Mesenchymal stem cell (in vitro differentiated cells and primary cell): ENCODE measurements around the gene LACTB.

ENCODE experiments used
- DNase-seq: peaks from one replicate; pipeline ENCODE4 v3.0.0-alpha.2; 2013
- H2AFZ ChIP-seq: one replicate; pipeline ENCODE4 v1.6.1; 2013; ENCODE audit warnings: low read depth, mild to moderate bottlenecking, control low read depth, inconsistent platforms, low read length, moderate library complexity
- H2AK5ac ChIP-seq: 2 replicates; pipeline ENCODE4 v1.6.1; 2013; ENCODE audit warnings: low read length, moderate library complexity, mild to moderate bottlenecking, inconsistent platforms; ENCODE audit not compliant: severe bottlenecking
- H2BK120ac ChIP-seq: one replicate; pipeline ENCODE4 v1.6.1; 2013; ENCODE audit warnings: low read depth, mild to moderate bottlenecking, inconsistent platforms, low read length, moderate library complexity
- H2BK12ac ChIP-seq, 2 experiments: one replicate each; pipeline ENCODE4 v1.6.1; 2013; ENCODE audit warnings: inconsistent platforms in 2 of 2, low read length in 2 of 2, mild to moderate bottlenecking in 2 of 2, moderate library complexity in 2 of 2, control low read depth in 1 of 2
- H2BK15ac ChIP-seq: one replicate; pipeline ENCODE4 v1.6.1; 2013; ENCODE audit warnings: mild to moderate bottlenecking, low read depth, inconsistent platforms; ENCODE audit not compliant: poor library complexity, severe bottlenecking
- H2BK5ac ChIP-seq: 2 replicates; pipeline ENCODE4 v1.6.1; 2013; ENCODE audit warnings: low read depth, mild to moderate bottlenecking, low read length, control low read depth, inconsistent platforms; ENCODE audit not compliant: poor library complexity, severe bottlenecking
- H3K14ac ChIP-seq, 2 experiments: one replicate each; pipeline ENCODE4 v1.6.1; 2013; ENCODE audit warnings: inconsistent platforms in 2 of 2, low read length in 2 of 2, control low read depth in 1 of 2, mild to moderate bottlenecking in 1 of 2, moderate library complexity in 1 of 2
- H3K18ac ChIP-seq, 2 experiments: one replicate each; pipeline ENCODE4 v1.6.1; 2013; ENCODE audit warnings: inconsistent platforms in 2 of 2, low read length in 2 of 2, control low read depth in 1 of 2, low read depth in 1 of 2, mild to moderate bottlenecking in 1 of 2
- H3K23ac ChIP-seq, 2 experiments: one replicate each; pipeline ENCODE4 v1.6.1; 2013; ENCODE audit warnings: inconsistent platforms in 2 of 2, low read length in 2 of 2, mild to moderate bottlenecking in 2 of 2, moderate library complexity in 2 of 2, control low read depth in 1 of 2
- H3K27ac ChIP-seq: 2 replicates; pipeline ENCODE4 v1.5.1; 2013; ENCODE audit warnings: mild to moderate bottlenecking, moderate library complexity, low read length, control low read depth, inconsistent platforms; ENCODE audit not compliant: poor library complexity, severe bottlenecking
- H3K27me3 ChIP-seq, 2 experiments: 2 replicates each; pipeline versions ENCODE4 v1.6.1 to v1.7.0; 2013; ENCODE audit warnings: low read length in 2 of 2, mild to moderate bottlenecking in 2 of 2, moderate library complexity in 2 of 2, control low read depth in 1 of 2, inconsistent platforms in 1 of 2; ENCODE audit not compliant: control insufficient read depth in 1 of 2, insufficient read depth in 1 of 2
- H3K36me3 ChIP-seq, 2 experiments: 2 replicates each; pipeline versions ENCODE4 v1.6.1 to v1.7.0; 2013; ENCODE audit warnings: low read length in 2 of 2, control low read depth in 1 of 2, inconsistent platforms in 1 of 2, low read depth in 1 of 2, mild to moderate bottlenecking in 1 of 2; ENCODE audit not compliant: insufficient read depth in 2 of 2, control insufficient read depth in 1 of 2
- H3K4ac ChIP-seq, 2 experiments: one replicate each; pipeline ENCODE4 v1.6.1; 2013; ENCODE audit warnings: inconsistent platforms in 2 of 2, low read length in 2 of 2, mild to moderate bottlenecking in 2 of 2, moderate library complexity in 2 of 2, control low read depth in 1 of 2, low read depth in 1 of 2
- H3K4me1 ChIP-seq: 2 replicates; pipeline ENCODE4 v1.6.1; 2013; ENCODE audit warnings: low read depth, low read length, control low read depth; ENCODE audit not compliant: control insufficient read depth, insufficient read depth
- H3K4me2 ChIP-seq: 2 replicates; pipeline ENCODE4 v1.6.1; 2013; ENCODE audit warnings: low read length, mild to moderate bottlenecking, inconsistent platforms; ENCODE audit not compliant: poor library complexity, severe bottlenecking
- H3K4me3 ChIP-seq, 2 experiments: 2 replicates each; pipeline versions ENCODE4 v1.5.1 to v1.7.0; 2013; ENCODE audit warnings: low read length in 2 of 2, mild to moderate bottlenecking in 2 of 2, control low read depth in 1 of 2, low read depth in 1 of 2; ENCODE audit not compliant: insufficient read depth in 1 of 2
- H3K79me1 ChIP-seq: replicated peaks from 2 replicates; pipeline ENCODE4 v1.6.1; 2013; ENCODE audit warnings: mild to moderate bottlenecking, control low read depth, low read length, inconsistent platforms; ENCODE audit not compliant: poor library complexity, severe bottlenecking
- H3K9ac ChIP-seq: 2 replicates; pipeline ENCODE4 v1.7.0; 2013; ENCODE audit warnings: mild to moderate bottlenecking, low read length, moderate library complexity
- H3K9me3 ChIP-seq: 2 replicates; pipeline ENCODE4 v1.7.0; 2013; ENCODE audit warnings: mild to moderate bottlenecking, low read length; ENCODE audit not compliant: control insufficient read depth
- H4K8ac ChIP-seq: one replicate; pipeline ENCODE4 v1.6.1; 2013; ENCODE audit warnings: inconsistent platforms, mild to moderate bottlenecking, low read length, moderate library complexity
- H4K91ac ChIP-seq: one replicate; pipeline ENCODE4 v1.6.1; 2013; ENCODE audit warnings: mild to moderate bottlenecking, low read length, inconsistent platforms
- WGBS: methylation state at CpG from one replicate; pipeline ENCODE4 v1.1.7; 2013; ENCODE audit warnings: mixed read lengths; 5-methylcytosine and 5-hydroxymethylcytosine counted together

The LACTB gene

DNA sequence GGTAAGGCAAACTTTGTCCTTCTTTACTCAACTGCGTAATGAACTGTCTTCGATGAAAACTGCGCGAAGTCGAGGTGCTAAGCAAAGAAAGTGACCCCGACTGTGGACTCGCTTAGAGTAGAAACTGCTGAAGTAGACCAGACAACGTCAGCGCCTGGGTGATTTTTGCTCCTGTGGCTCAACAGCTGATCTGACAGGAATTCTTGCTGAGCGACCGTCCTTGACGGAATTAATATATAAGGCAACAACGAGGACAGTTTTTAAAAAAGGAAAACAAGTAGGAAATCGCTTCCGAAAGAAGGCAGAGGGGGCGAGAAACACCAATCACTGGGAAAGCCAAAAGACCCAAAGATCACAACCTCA lies 35.1 kb downstream of the LACTB start:
- Histone ChIP-seq H3K27me3 (no peaks in the 10 kb centered on the region), H4K91ac (peak overlapping the region; percentile 98)
- 1% methylated on average over 16 of the region's 16 CpGs for WGBS

DNA sequence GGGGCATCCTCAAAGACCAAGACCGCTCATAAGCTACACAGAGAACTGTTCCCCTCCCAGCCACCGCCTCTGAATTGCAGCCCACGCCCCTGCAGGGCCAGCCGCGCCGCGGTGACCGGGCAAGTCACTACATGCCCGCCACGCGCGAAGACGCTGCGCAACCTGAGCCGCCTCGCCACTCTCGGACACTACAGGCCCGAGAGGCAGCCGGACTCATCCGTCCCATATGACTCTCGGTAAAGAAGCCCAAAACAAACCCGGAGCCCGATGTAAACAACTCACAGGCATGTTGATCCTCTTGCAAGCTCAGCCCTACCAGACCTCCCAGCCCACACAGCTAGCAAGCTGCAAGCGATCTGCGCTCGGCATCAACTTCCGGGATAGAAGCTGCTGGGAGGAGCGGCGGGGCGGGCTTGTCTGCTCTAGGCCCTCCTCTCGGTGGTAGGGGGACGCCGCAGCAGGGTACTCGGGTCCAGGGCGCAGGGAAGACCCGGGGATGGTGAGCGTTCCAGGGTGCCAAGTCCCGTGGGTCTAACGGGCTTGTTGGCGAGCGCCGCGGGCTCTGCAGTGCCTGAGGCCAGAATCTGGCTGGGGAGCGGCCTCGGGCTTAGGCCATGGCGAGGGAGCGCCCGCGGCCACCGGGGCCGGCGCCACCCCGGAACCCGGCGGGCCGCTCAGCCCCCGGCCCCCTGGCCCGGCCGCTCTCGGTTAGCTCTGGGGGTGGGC lies 35.6 kb downstream of the LACTB start, which contains the start of gene RPS27L:
Gene RPS27L, minus strand, starts transcription at position 360 of the 726 bp plus-strand sequence. Its CDS starts 72 bp downstream, at position 288.
- peak within 1 kb of the TSS; percentile 100 for H2BK5ac ChIP-seq
- H2BK12ac ChIP-seq = peak within 1 kb of the TSS; percentile 31 to 66
- no peaks in the 10 kb centered on the region for H3K27me3 ChIP-seq
- H3K14ac ChIP-seq = peak within 1 kb of the TSS; percentile 47 to 98
- peak within 1 kb of the TSS; percentile 99 for H4K8ac ChIP-seq
- H3K23ac ChIP-seq = peak within 1 kb of the TSS; percentile 79 to 99
- peaks cover 4% of the 10 kb centered on the region for H3K79me1 ChIP-seq
- H2BK120ac ChIP-seq = peak within 1 kb of the TSS; percentile 83
- peak within 1 kb of the TSS; percentile 95 for H2AK5ac ChIP-seq
- H2AFZ ChIP-seq = peak within 1 kb of the TSS; percentile 73
- peak within 1 kb of the TSS; percentile 96 to 99 for H3K18ac ChIP-seq
- H2BK15ac ChIP-seq = peak within 1 kb of the TSS; percentile 96
- peak within 1 kb of the TSS; percentile 73 for H3K4me2 ChIP-seq
- H3K4ac ChIP-seq = peak within 1 kb of the TSS; percentile 97 to 98
- H3K9me3 ChIP-seq = no peaks in the 10 kb centered on the region
- H4K91ac ChIP-seq = peak within 1 kb of the TSS; percentile 98
- H3K4me1 ChIP-seq = peaks cover 4% of the 10 kb centered on the region
- H3K36me3 ChIP-seq = peaks cover 8 to 37% of the 10 kb centered on the region in 2 experiments
- peak; percentile 97 for DNase-seq
- peak within 1 kb of the TSS; percentile 90 to 92 for H3K4me3 ChIP-seq
- under 1% methylated on average over 52 of the region's 60 CpGs for WGBS
- peak within 1 kb of the TSS; percentile 100 for H3K27ac ChIP-seq
- H3K9ac ChIP-seq = peak within 1 kb of the TSS; percentile 99

More for the DNA sequence above, 35.1 kb downstream of the LACTB start:
- peak overlapping the region; percentile 75 for H4K8ac ChIP-seq
- peak; percentile 74 for DNase-seq
- H3K9ac ChIP-seq = peak overlapping the region; percentile 99
- peak overlapping the region in 1 of 2 experiments; percentile 93 for H3K14ac ChIP-seq
- peak overlapping the region; percentile 96 to 98 for H3K18ac ChIP-seq
- peaks cover 4% of the 10 kb centered on the region for H3K4me1 ChIP-seq
- peak overlapping the region in 1 of 2 experiments; percentile 72 for H3K23ac ChIP-seq
- peaks cover 7% of the 10 kb centered on the region for H3K79me1 ChIP-seq
- peak overlapping the region; percentile 95 for H2AK5ac ChIP-seq
- no peak overlapping the region for H2AFZ ChIP-seq
- H2BK15ac ChIP-seq = peak overlapping the region; percentile 52
- H3K27ac ChIP-seq = peak overlapping the region; percentile 100
- peak overlapping the region; percentile 97 to 98 for H3K4ac ChIP-seq
- peak overlapping the region; percentile 100 for H2BK5ac ChIP-seq
- H3K4me3 ChIP-seq = peak overlapping the region; percentile 90 to 92
- peak overlapping the region in 1 of 2 experiments; percentile 31 for H2BK12ac ChIP-seq
- H3K36me3 ChIP-seq = peaks cover 12 to 42% of the 10 kb centered on the region in 2 experiments
- peak overlapping the region; percentile 50 for H3K4me2 ChIP-seq
- H3K9me3 ChIP-seq = no peaks in the 10 kb centered on the region
- H2BK120ac ChIP-seq = peak overlapping the region; percentile 37

DNA sequence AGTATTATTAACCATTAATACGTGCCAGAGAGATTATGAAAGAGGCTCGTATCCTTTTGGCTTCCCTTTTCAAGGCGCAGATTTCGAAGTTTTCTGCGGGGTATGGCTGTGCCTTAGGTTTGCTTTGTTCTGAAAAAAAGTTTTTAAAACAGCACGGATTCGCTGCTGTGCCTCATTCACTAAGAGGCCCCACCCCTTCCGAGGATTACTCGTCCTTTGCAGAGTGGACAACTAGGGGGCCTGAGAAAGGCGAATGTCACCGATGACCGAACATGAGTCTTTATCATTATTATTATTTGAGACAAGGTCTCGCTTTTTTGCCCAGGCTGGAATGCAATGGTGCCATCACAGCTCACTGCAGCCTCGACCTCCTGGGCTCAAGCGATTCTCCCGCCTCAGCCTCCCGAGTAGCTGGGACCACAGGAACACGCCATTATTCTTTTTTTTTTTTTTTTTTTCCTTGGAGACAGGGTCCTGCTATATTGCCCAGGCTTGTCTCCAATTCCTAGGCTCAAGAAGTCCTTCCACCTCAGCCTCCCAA lies 36.3 kb downstream of the LACTB start:
- H3K4ac ChIP-seq = peak overlapping the region in 1 of 2 experiments; percentile 84
- H4K91ac ChIP-seq = no peak overlapping the region
- H2BK120ac ChIP-seq = peak overlapping the region; percentile 83
- H3K4me2 ChIP-seq = peak overlapping the region; percentile 73
- H3K9ac ChIP-seq = peak overlapping the region; percentile 99
- no peak overlapping the region for H3K23ac ChIP-seq
- peak overlapping the region; percentile 100 for H3K27ac ChIP-seq
- peak overlapping the region; percentile 56 to 94 for H3K18ac ChIP-seq
- H2BK5ac ChIP-seq = peak overlapping the region; percentile 100
- peaks cover 4% of the 10 kb centered on the region for H3K79me1 ChIP-seq
- H3K36me3 ChIP-seq = peaks cover 5 to 30% of the 10 kb centered on the region in 2 experiments
- 9% methylated on average over 18 of the region's 18 CpGs for WGBS
- peak; percentile 91 for DNase-seq
- H3K14ac ChIP-seq = no peak overlapping the region
- H3K27me3 ChIP-seq = no peaks in the 10 kb centered on the region
- H3K9me3 ChIP-seq = no peaks in the 10 kb centered on the region
- H4K8ac ChIP-seq = no peak overlapping the region
- peaks cover 4% of the 10 kb centered on the region for H3K4me1 ChIP-seq
- no peak overlapping the region for H2AFZ ChIP-seq
- peak overlapping the region; percentile 90 to 92 for H3K4me3 ChIP-seq
- no peak overlapping the region for H2BK12ac ChIP-seq
- H2AK5ac ChIP-seq = no peak overlapping the region
- no peak overlapping the region for H2BK15ac ChIP-seq

DNA sequence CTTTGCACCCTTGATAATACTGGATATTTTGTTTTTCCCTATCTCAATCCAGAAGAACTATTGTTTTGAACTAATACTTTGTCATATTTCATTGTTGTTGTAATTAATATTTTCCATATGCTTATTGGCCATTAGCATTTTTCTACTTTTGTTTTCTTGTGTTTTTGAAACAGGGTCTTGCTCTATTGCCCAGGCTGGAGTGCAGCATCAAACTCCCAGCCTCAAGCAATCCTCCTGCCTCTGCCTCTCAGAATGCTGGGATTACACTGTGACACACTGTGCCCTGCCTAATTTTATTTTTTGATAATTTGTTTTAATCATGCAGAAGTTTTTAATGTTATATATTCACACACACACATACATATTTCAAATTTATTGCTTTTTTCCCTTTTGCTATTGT lies 39.0 kb downstream of the LACTB start:
- H3K9ac ChIP-seq = no peak overlapping the region
- peaks cover 5% of the 10 kb centered on the region for H3K4me1 ChIP-seq
- no peak overlapping the region for H2AFZ ChIP-seq
- H3K4ac ChIP-seq = no peak overlapping the region
- no peak overlapping the region for H2BK120ac ChIP-seq
- no peak overlapping the region for H4K8ac ChIP-seq
- H3K36me3 ChIP-seq = peaks cover 0 to 6% of the 10 kb centered on the region in 2 experiments
- no peak overlapping the region for H2AK5ac ChIP-seq
- H2BK15ac ChIP-seq = no peak overlapping the region
- H3K23ac ChIP-seq = no peak overlapping the region
- H3K14ac ChIP-seq = no peak overlapping the region
- no peaks in the 10 kb centered on the region for H3K27me3 ChIP-seq
- H3K27ac ChIP-seq = no peak overlapping the region
- H3K79me1 ChIP-seq = peaks cover 4% of the 10 kb centered on the region
- DNase-seq = no peak
- no peak overlapping the region for H2BK12ac ChIP-seq
- H3K4me2 ChIP-seq = no peak overlapping the region
- H4K91ac ChIP-seq = no peak overlapping the region
- no peaks in the 10 kb centered on the region for H3K9me3 ChIP-seq
- no peak overlapping the region for H3K18ac ChIP-seq
- no peak overlapping the region for H2BK5ac ChIP-seq
- H3K4me3 ChIP-seq = no peak overlapping the region
